Esophagus squamous epithelium (tissue), 5 donors: Measurements from ENCODE around the gene PEAK3. TPM values are rescaled to one million over a fixed set of nuclear protein-coding genes. Genes with fewer than 3 reads are reported as not detected.

Source experiments
- DNase-seq: peaks from one replicate; lab custom pipeline; 2025; lab: John Stamatoyannopoulos, UW
- H3K27ac ChIP-seq, 4 donors: fragments of 200-600 bp; sonication (generic); one replicate each; pipeline ENCODE4 v1.5.1; 2016 to 2019; ENCODE audit warnings: mild to moderate bottlenecking in 1 of 4
- H3K27me3 ChIP-seq, 4 donors: fragments of 200-600 bp; sonication (generic); 1 replicate in 3 of 4; 2 replicates in 1 of 4; pipeline versions ENCODE4 v1.5.1 to v1.6.0; 2017 to 2021; ENCODE audit warnings: antibody characterized with exemption in 1 of 4
- H3K36me3 ChIP-seq, 3 donors: fragments of 200-600 bp; sonication (generic); one replicate each; pipeline ENCODE4 v1.5.1; 2016 to 2019
- H3K4me1 ChIP-seq, 3 donors: fragments of 200-600 bp; sonication (generic); one replicate each; pipeline ENCODE4 v1.5.1; 2017 to 2019
- H3K4me3 ChIP-seq, 4 donors: fragments of 200-600 bp; sonication (generic); 1 replicate in 3 of 4; 2 replicates in 1 of 4; pipeline ENCODE4 v1.5.1; 2016 to 2019; ENCODE audit warnings: mild to moderate bottlenecking in 2 of 4, moderate library complexity in 1 of 4
- H3K9me3 ChIP-seq, 3 donors: fragments of 200-600 bp; sonication (generic); one replicate each; pipeline ENCODE4 v1.5.1; 2016 to 2019
- POLR2A ChIP-seq, 4 donors: fragments of 450-650 bp; IDR thresholded peaks; one replicate each; pipeline ENCODE4 v1.6.1; 2017; ENCODE audit warnings: antibody characterized with exemption in 4 of 4, mild to moderate bottlenecking in 4 of 4, moderate library complexity in 3 of 4
- WGBS, 2 donors: methylation state at CpG; one replicate each; pipeline ENCODE4 v1.1.5; 2018; 5-methylcytosine and 5-hydroxymethylcytosine counted together
- intact Hi-C: fragments of 100-400 bp; cut with DNase I; formaldehyde crosslinking; loops from one replicate; pipeline ENCODE4 v1.15.0; 2022
- total RNA-seq, 4 donors: library from RNA; depleted of rRNA; stranded (reverse); fragments of >200 nt; gene quantifications; one replicate each; pipeline ENCODE4 v1.1.0, GENCODE V29; 2016
- TF ChIP-seq, protein P1 (sequence below), 6 experiments: fragments of 450-650 bp in 4 of 6; fragments of 200-600 bp in 2 of 6; sonication (generic) in 2 of 6; IDR thresholded peaks; one replicate each; pipeline ENCODE4 v1.5.1; 2016 to 2019; ENCODE audit warnings: antibody characterized with exemption in 6 of 6, mild to moderate bottlenecking in 4 of 6, moderate library complexity in 4 of 6
- donor health status: DM: yes; HTN: yes; CAD: no.

PEAK3 gene
- total RNA-seq, 4 donors from 2014 or later: 0.32 to 0.40 (median 0.38) TPM; not detected in 1

GRCh38 chr19:2288338-2288817 lies 6.4 kb upstream of the PEAK3 start:
- H3K27ac ChIP-seq: no peak overlapping the region
- TF ChIP-seq, protein P1, sequence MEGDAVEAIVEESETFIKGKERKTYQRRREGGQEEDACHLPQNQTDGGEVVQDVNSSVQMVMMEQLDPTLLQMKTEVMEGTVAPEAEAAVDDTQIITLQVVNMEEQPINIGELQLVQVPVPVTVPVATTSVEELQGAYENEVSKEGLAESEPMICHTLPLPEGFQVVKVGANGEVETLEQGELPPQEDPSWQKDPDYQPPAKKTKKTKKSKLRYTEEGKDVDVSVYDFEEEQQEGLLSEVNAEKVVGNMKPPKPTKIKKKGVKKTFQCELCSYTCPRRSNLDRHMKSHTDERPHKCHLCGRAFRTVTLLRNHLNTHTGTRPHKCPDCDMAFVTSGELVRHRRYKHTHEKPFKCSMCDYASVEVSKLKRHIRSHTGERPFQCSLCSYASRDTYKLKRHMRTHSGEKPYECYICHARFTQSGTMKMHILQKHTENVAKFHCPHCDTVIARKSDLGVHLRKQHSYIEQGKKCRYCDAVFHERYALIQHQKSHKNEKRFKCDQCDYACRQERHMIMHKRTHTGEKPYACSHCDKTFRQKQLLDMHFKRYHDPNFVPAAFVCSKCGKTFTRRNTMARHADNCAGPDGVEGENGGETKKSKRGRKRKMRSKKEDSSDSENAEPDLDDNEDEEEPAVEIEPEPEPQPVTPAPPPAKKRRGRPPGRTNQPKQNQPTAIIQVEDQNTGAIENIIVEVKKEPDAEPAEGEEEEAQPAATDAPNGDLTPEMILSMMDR (IDR thresholded peaks at IDR 0.05): no peak
- TF ChIP-seq POLR2A (IDR thresholded peaks at IDR 0.05): no peak
- no peak for DNase-seq
- no peaks in the 10 kb centered on the region for H3K9me3 ChIP-seq
- WGBS, 2 donors: 88% methylated on average over 8 of the region's 17 CpGs; no CpG with 5 or more reads in 1 of the 2 donors
- no peak overlapping the region for H3K4me3 ChIP-seq
- H3K4me1 ChIP-seq: peaks cover 19 to 36% (median 22%) of the 10 kb centered on the region in 3 donors
- intact Hi-C loops: loop anchor here (10.0 kb wide), 2 partner anchors 106 to 336 kb away; no protein-coding TSS in a partner anchor
- no peaks in the 10 kb centered on the region for H3K36me3 ChIP-seq
- H3K27me3 ChIP-seq: peaks cover 21 to 79% (median 26%) of the 10 kb centered on the region in 4 donors

DNA sequence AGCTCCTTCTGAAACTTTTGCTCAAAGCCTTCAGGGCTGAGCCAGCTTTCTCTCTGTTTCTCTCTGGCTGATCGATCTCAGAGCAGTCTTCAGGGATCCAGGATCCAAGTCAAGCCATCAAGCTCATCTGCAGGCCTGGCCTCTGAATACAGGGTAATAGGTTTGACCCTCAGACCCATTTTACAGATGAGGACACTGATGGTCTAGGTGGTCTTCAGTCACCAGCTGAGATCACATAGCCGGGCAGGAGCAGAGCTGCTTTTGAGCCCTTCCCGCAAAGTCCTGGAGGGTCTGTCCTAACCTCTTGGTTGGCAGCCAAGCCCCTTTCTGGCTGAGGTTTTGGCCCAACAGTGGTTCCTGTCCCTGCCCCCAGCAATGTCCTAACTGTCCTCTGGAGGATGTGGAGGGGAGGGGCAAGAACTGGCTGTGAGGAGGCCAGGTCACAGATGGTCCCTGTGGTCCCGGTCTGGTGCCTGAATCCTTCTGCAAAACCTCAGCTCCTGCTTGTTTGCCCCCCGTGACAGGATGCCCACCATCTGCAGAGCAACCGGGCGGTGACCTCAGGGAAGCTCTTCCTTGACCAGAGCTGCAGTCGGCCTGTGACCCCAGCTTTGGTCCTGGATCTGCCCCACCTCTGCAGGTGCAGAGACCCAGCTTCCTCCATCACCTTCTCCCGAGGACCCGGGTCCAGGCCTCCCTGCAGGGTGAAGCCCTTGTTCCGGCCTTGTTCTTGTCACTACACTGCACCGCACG lies 5.8 kb upstream of the PEAK3 start:
- DNase-seq: no peak
- Histone ChIP-seq H3K36me3 (no peaks in the 10 kb centered on the region), H3K4me1 (peaks cover 19 to 38% (median 22%) of the 10 kb centered on the region in 3 donors), H3K9me3 (no peaks in the 10 kb centered on the region), H3K4me3 (no peak overlapping the region), H3K27me3 (peaks cover 21 to 79% (median 26%) of the 10 kb centered on the region in 4 donors), H3K27ac (no peak overlapping the region)
- WGBS, 2 donors: 68 to 75% methylated on average over 3 to 4 of the region's 13 CpGs
- intact Hi-C loops: loop anchor here (10.0 kb wide), 2 partner anchors 107 to 337 kb away; no protein-coding TSS in a partner anchor
- TF ChIP-seq, protein P1 (IDR thresholded peaks at IDR 0.05): no peak
- no peak for TF ChIP-seq POLR2A (IDR thresholded peaks at IDR 0.05)

GRCh38 chr19:2286402-2287140 lies 4.6 kb upstream of the PEAK3 start:
- no peaks in the 10 kb centered on the region for H3K9me3 ChIP-seq
- WGBS, 2 donors: 75 to 82% methylated on average over 5 to 10 of the region's 20 CpGs
- peaks cover 21 to 46% (median 30%) of the 10 kb centered on the region in 3 donors for H3K4me1 ChIP-seq
- H3K27ac ChIP-seq: no peak overlapping the region
- peaks cover 16 to 79% (median 22%) of the 10 kb centered on the region in 4 donors for H3K27me3 ChIP-seq
- no peak for DNase-seq
- H3K4me3 ChIP-seq: no peak overlapping the region
- no peaks in the 10 kb centered on the region for H3K36me3 ChIP-seq
- intact Hi-C loops: loop anchor here (10.0 kb wide), 2 partner anchors 108 to 338 kb away; no protein-coding TSS in a partner anchor
- TF ChIP-seq, protein P1 (IDR thresholded peaks at IDR 0.05): no peak
- TF ChIP-seq POLR2A (IDR thresholded peaks at IDR 0.05): no peak

DNA sequence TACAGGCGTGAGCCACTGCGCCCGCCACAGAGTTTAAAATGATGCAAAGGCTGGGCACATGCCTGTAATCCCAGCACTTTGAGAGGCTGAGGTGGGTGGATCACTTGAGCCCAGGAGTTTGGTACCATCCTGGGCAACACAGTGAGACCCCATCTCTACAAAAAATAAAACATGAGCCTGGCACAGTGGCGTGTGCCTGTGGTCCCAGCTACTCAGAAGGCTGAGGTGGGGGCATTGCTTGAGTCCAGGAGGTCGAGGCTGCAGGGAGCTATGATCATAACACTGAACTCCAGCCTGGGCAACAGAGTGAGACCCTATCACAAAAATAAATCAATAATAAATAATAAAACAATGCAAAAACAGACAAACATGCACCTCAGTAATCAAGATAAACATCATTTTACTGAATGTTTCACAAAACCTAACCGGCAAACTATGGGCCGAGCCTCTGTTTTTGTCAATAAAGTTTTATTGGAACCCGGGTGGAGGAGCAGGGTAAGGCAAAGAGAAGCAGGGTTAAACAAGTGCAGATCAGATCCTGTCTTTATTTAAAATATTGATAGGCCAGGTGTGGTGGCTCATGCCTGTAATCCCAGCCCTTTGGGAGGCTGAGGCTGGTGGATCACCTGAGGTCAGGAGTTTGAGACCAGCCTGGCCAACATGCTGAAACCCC lies 2.0 kb upstream of the PEAK3 start:
- no peaks in the 10 kb centered on the region for H3K9me3 ChIP-seq
- H3K27ac ChIP-seq: no peak overlapping the region
- H3K36me3 ChIP-seq: no peaks in the 10 kb centered on the region
- H3K4me1 ChIP-seq: peaks cover 0 to 23% (median 10%) of the 10 kb centered on the region in 3 donors
- DNase-seq: no peak
- no peak overlapping the region for H3K4me3 ChIP-seq
- no peak for TF ChIP-seq POLR2A (IDR thresholded peaks at IDR 0.05)
- TF ChIP-seq, protein P1 (IDR thresholded peaks at IDR 0.05): no peak
- intact Hi-C loops: loop anchor here (10.0 kb wide), 2 partner anchors 111 to 341 kb away; no protein-coding TSS in a partner anchor
- H3K27me3 ChIP-seq: peaks cover 0 to 53% (median 2%) of the 10 kb centered on the region in 4 donors
- WGBS, 2 donors: 87 to 96% methylated on average over 5 to 7 of the region's 8 CpGs
